GM19193 (cell line): Measurements from ENCODE around the gene ERVMER34-1.

ENCODE experiments used
- POLR2A ChIP-seq: IDR thresholded peaks from 4 replicates; pipeline ENCODE4 v1.6.1; 2011; ENCODE audit not compliant: insufficient read depth, insufficient read length; ENCODE audit errors: extremely low read depth

ERVMER34-1 gene

GRCh38 chr4:52744588-52744987 lies 6.6 kb downstream of the ERVMER34-1 start:
- no peak for TF ChIP-seq POLR2A

GRCh38 chr4:52743444-52744019 lies 7.7 kb downstream of the ERVMER34-1 start:
- TF ChIP-seq POLR2A: no peak

GRCh38 chr4:52729586-52729985 lies 21.6 kb downstream of the ERVMER34-1 start:
- no peak for TF ChIP-seq POLR2A

- TF ChIP-seq POLR2A: no peak
These were observed 22.5 kb downstream of the ERVMER34-1 start for GRCh38 chr4:52728691-52729240.

- no peak for TF ChIP-seq POLR2A
These were observed 24.2 kb downstream of the ERVMER34-1 start for GRCh38 chr4:52726826-52727580.

GRCh38 chr4:52721968-52722815 lies 29.0 kb downstream of the ERVMER34-1 start:
- peak; percentile 96 for TF ChIP-seq POLR2A

GRCh38 chr4:52718123-52718522 lies 33.1 kb downstream of the ERVMER34-1 start:
- no peak for TF ChIP-seq POLR2A

- peak; percentile 27 for TF ChIP-seq POLR2A
These were observed 34.7 kb downstream of the ERVMER34-1 start for GRCh38 chr4:52716364-52717151.

GRCh38 chr4:52715914-52716313 lies 35.3 kb downstream of the ERVMER34-1 start:
- no peak for TF ChIP-seq POLR2A

GRCh38 chr4:52715255-52715897 lies 35.8 kb downstream of the ERVMER34-1 start:
- no peak for TF ChIP-seq POLR2A

GRCh38 chr4:52714597-52715254 lies 36.5 kb downstream of the ERVMER34-1 start:
- no peak for TF ChIP-seq POLR2A

GRCh38 chr4:52713456-52713937 lies 37.7 kb downstream of the ERVMER34-1 start:
- TF ChIP-seq POLR2A: peak; percentile 15
